ENCODE measurements around the gene SCYL1. TPM values are rescaled to one million over a fixed set of nuclear protein-coding genes. Genes with fewer than 3 reads are reported as not detected.

The SCYL1 gene
- total RNA-seq (100 to 1,000 TPM; 105 to 240 (median 147) TPM), polyA plus RNA-seq (100 to 1,000 TPM in 2 of 3 donors, 10 to 100 TPM in 1; 52.3 to 395 (median 329) TPM)
- long read RNA-seq, donor 1, transcript SCYL1-213 (1 exons, 856 nt), result major isoform, 28 of 72 reads
- long read RNA-seq, donor 1, transcript SCYL1-201 (18 exons, 2,642 nt), result minor isoform, 6 of 72 reads
- long read RNA-seq, donor 1, partial matches to known transcripts, result 33 of 72 reads
- long read RNA-seq, donor 1, other reads (novel, unspliced or antisense), result 0 of 72 reads
- long read RNA-seq, donor 2, transcript SCYL1-213 (1 exons, 856 nt), result major isoform, 28 of 167 reads
- long read RNA-seq, donor 2, partial matches to known transcripts, result 130 of 167 reads
- long read RNA-seq, donor 2, other reads (novel, unspliced or antisense), result 0 of 167 reads
- long read RNA-seq, donor 3, transcript SCYL1-203 (18 exons, 2,583 nt), result minor isoform, 5 of 49 reads
- long read RNA-seq, donor 3, transcript SCYL1-213 (1 exons, 856 nt), result major isoform, 28 of 49 reads
- long read RNA-seq, donor 3, partial matches to known transcripts, result 11 of 49 reads
- long read RNA-seq, donor 3, other reads (novel, unspliced or antisense), result 5 of 49 reads
- long read RNA-seq, donor 4, transcript SCYL1-201 (18 exons, 2,642 nt), result major isoform, 7 of 48 reads
- long read RNA-seq, donor 4, transcript SCYL1-203 (18 exons, 2,583 nt), result major isoform, 7 of 48 reads
- long read RNA-seq, donor 4, partial matches to known transcripts, result 25 of 48 reads
- long read RNA-seq, donor 4, other reads (novel, unspliced or antisense), result 8 of 48 reads
- long read RNA-seq, donor 5, transcript SCYL1-201 (18 exons, 2,642 nt), result major isoform, 131 of 299 reads
- long read RNA-seq, donor 5, transcript SCYL1-203 (18 exons, 2,583 nt), result minor isoform, 74 of 299 reads
- long read RNA-seq, donor 5, partial matches to known transcripts, result 39 of 299 reads
- long read RNA-seq, donor 5, other reads (novel, unspliced or antisense), result 43 of 299 reads
- long read RNA-seq, donor 6, transcript SCYL1-201 (18 exons, 2,642 nt), result minor isoform, 7 of 43 reads
- long read RNA-seq, donor 6, transcript SCYL1-203 (18 exons, 2,583 nt), result major isoform, 9 of 43 reads
- long read RNA-seq, donor 6, partial matches to known transcripts, result 21 of 43 reads
- long read RNA-seq, donor 6, other reads (novel, unspliced or antisense), result 5 of 43 reads
- long read RNA-seq, donor 7, transcript SCYL1-213 (1 exons, 856 nt), result major isoform, 15 of 19 reads
- long read RNA-seq, donor 7, partial matches to known transcripts, result 0 of 19 reads
- long read RNA-seq, donor 7, other reads (novel, unspliced or antisense), result 0 of 19 reads
- long read RNA-seq, donor 8, transcript SCYL1-213 (1 exons, 856 nt), result major isoform, 32 of 188 reads
- long read RNA-seq, donor 8, transcript SCYL1-203 (18 exons, 2,583 nt), result minor isoform, 12 of 188 reads
- long read RNA-seq, donor 8, transcript SCYL1-201 (18 exons, 2,642 nt), result minor isoform, 9 of 188 reads
- long read RNA-seq, donor 8, partial matches to known transcripts, result 120 of 188 reads
- long read RNA-seq, donor 8, other reads (novel, unspliced or antisense), result 13 of 188 reads
- long read RNA-seq, donor 9, transcript SCYL1-213 (1 exons, 856 nt), result major isoform, 22 of 70 reads
- long read RNA-seq, donor 9, partial matches to known transcripts, result 34 of 70 reads
- long read RNA-seq, donor 9, other reads (novel, unspliced or antisense), result 9 of 70 reads
- long read RNA-seq, donor 10, transcript SCYL1-213 (1 exons, 856 nt), result major isoform, 23 of 123 reads
- long read RNA-seq, donor 10, partial matches to known transcripts, result 82 of 123 reads
- long read RNA-seq, donor 10, other reads (novel, unspliced or antisense), result 14 of 123 reads

GRCh38 chr11:65524741-65525545, at the start of gene SCYL1:
SCYL1 (plus strand) TSS chr11:65525083; CDS start chr11:65525154, 71 bp downstream.
- peak within 1 kb of the TSS; percentile 69 to 93 (median 90) for H3K27ac ChIP-seq
- intact Hi-C loops (cut with DNase I), result no loop called here

GRCh38 chr11:65476632-65477148, 48.2 kb upstream of the SCYL1 start:
- H3K9me3 ChIP-seq (replicated peaks in 1 of 3), result no peaks in the 10 kb centered on the region
- no peaks in the 10 kb centered on the region for H3K36me3 ChIP-seq (replicated peaks in 1 of 2)
- DNase-seq, result peak in 1 of 7 donors; percentile 56
- H3K4me1 ChIP-seq (replicated peaks in 1 of 2), result peaks cover 40 to 64% of the 10 kb centered on the region in 2 donors
- peak overlapping the region; percentile 97 to 100 (median 99) for H3K27ac ChIP-seq
- no peak for TF ChIP-seq POLR2A (IDR thresholded peaks at IDR 0.05)
- TF ChIP-seq, protein P1, sequence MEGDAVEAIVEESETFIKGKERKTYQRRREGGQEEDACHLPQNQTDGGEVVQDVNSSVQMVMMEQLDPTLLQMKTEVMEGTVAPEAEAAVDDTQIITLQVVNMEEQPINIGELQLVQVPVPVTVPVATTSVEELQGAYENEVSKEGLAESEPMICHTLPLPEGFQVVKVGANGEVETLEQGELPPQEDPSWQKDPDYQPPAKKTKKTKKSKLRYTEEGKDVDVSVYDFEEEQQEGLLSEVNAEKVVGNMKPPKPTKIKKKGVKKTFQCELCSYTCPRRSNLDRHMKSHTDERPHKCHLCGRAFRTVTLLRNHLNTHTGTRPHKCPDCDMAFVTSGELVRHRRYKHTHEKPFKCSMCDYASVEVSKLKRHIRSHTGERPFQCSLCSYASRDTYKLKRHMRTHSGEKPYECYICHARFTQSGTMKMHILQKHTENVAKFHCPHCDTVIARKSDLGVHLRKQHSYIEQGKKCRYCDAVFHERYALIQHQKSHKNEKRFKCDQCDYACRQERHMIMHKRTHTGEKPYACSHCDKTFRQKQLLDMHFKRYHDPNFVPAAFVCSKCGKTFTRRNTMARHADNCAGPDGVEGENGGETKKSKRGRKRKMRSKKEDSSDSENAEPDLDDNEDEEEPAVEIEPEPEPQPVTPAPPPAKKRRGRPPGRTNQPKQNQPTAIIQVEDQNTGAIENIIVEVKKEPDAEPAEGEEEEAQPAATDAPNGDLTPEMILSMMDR (IDR thresholded peaks at IDR 0.05), result no peak
- peak overlapping the region; percentile 44 to 93 (median 68) for H3K4me3 ChIP-seq
- 8 to 20% (median 16%) methylated on average over 10 of the region's 10 CpGs for WGBS, 4 donors
- intact Hi-C loops (cut with DNase I), result no loop called here
- no peaks in the 10 kb centered on the region for H3K27me3 ChIP-seq

More at GRCh38 chr11:65524741-65525545, at the start of gene SCYL1:
- TF ChIP-seq POLR2A (IDR thresholded peaks at IDR 0.05), result peak; percentile 61 to 68
- TF ChIP-seq, protein P1 (IDR thresholded peaks at IDR 0.05), result no peak
- Histone ChIP-seq H3K27me3 (no peaks in the 10 kb centered on the region), H3K4me3 (peak within 1 kb of the TSS; percentile 78 to 99 (median 82)), H3K4me1 (replicated peaks in 1 of 2) (peaks cover 28 to 40% of the 10 kb centered on the region in 2 donors), H3K9me3 (replicated peaks in 1 of 3) (no peaks in the 10 kb centered on the region), H3K36me3 (replicated peaks in 1 of 2) (peaks cover 0 to 37% of the 10 kb centered on the region in 2 donors)
- DNase-seq, result peak; percentile 79 to 89 (median 85)
- 1% methylated on average over 7 to 79 of the region's 82 CpGs for WGBS, 4 donors
